HepG2 (cell line): ENCODE measurements around the gene SSBP4. TPM values are rescaled to one million over a fixed set of nuclear protein-coding genes. Genes with fewer than 3 reads are reported as not detected.

Source experiments
- DMTF1 ChIP-seq: sonication (generic); formaldehyde crosslinking; IDR thresholded peaks from 2 replicates; pipeline ENCODE4 v1.4.0; 2020; ENCODE audit warnings: mild to moderate bottlenecking, missing genetic modification reagents
- GMEB1 ChIP-seq: sonication (generic); formaldehyde crosslinking; IDR thresholded peaks from 2 replicates; pipeline ENCODE4 v1.5.1; 2020; ENCODE audit warnings: missing genetic modification reagents, mild to moderate bottlenecking, borderline replicate concordance
- HBP1 ChIP-seq: IDR thresholded peaks from 2 replicates; pipeline ENCODE4 v1.6.1; 2016; ENCODE audit warnings: low read depth, control low read depth
- MXD3 ChIP-seq: IDR thresholded peaks from 2 replicates; pipeline ENCODE4 v1.6.1; 2016; ENCODE audit warnings: mild to moderate bottlenecking, missing biosample characterization, missing genetic modification reagents
- MYC ChIP-seq: sonication (generic); formaldehyde crosslinking; IDR thresholded peaks from 2 replicates; pipeline ENCODE4 v1.9.0; 2021; ENCODE audit warnings: missing genetic modification reagents, borderline replicate concordance
- NR3C1 ChIP-seq: sonication (generic); formaldehyde crosslinking; IDR thresholded peaks from 2 replicates; pipeline ENCODE4 v1.4.0; 2020; ENCODE audit warnings: missing genetic modification reagents
- SMAD3 ChIP-seq: sonication (generic); formaldehyde crosslinking; IDR thresholded peaks from 2 replicates; pipeline ENCODE4 v1.4.0; 2020; ENCODE audit warnings: missing genetic modification reagents
- STAG1 ChIP-seq: sonication (generic); formaldehyde crosslinking; IDR thresholded peaks from 2 replicates; pipeline ENCODE4 v1.4.0; 2020; ENCODE audit warnings: missing genetic modification reagents
- TBX2 ChIP-seq: sonication (generic); formaldehyde crosslinking; IDR thresholded peaks from 2 replicates; pipeline ENCODE4 v1.5.0; 2020; ENCODE audit warnings: missing genetic modification reagents, mild to moderate bottlenecking, borderline replicate concordance
- UBTF ChIP-seq: sonication (generic); formaldehyde crosslinking; IDR thresholded peaks from 2 replicates; pipeline ENCODE4 v1.4.0; 2020; ENCODE audit warnings: mild to moderate bottlenecking, missing genetic modification reagents
- ZNF138 ChIP-seq: sonication (generic); formaldehyde crosslinking; IDR thresholded peaks from 2 replicates; pipeline ENCODE4 v1.5.0; 2020; ENCODE audit warnings: mild to moderate bottlenecking, low read depth, missing genetic modification reagents
- ZNF3 ChIP-seq: IDR thresholded peaks from 2 replicates; pipeline ENCODE4 v1.7.0; 2017; ENCODE audit warnings: inconsistent platforms
- ZNF496 ChIP-seq: sonication (generic); formaldehyde crosslinking; IDR thresholded peaks from 2 replicates; pipeline ENCODE4 v1.8.1; 2023; ENCODE audit warnings: mild to moderate bottlenecking, moderate library complexity, missing genetic modification reagents; ENCODE audit not compliant: insufficient replicate concordance
- ZNF574 ChIP-seq: sonication (generic); formaldehyde crosslinking; IDR thresholded peaks from 2 replicates; pipeline ENCODE4 v1.4.0; 2020; ENCODE audit warnings: missing genetic modification reagents
- ZNF619 ChIP-seq: sonication (generic); formaldehyde crosslinking; IDR thresholded peaks from 2 replicates; pipeline ENCODE4 v1.4.0; 2020; ENCODE audit warnings: mild to moderate bottlenecking, missing genetic modification reagents
- ZNF879 ChIP-seq: sonication (generic); formaldehyde crosslinking; IDR thresholded peaks from 2 replicates; pipeline ENCODE4 v1.8.1; 2023; ENCODE audit warnings: missing genetic modification reagents
- polyA plus RNA-seq, 8 experiments: library from polyadenylated mRNA; depleted of rRNA in 3 of 8; stranded (reverse) in 7 of 8; unstranded in 1 of 8; fragments of >200 nt; fragmentation: Illumina TruSeq in 4 of 8; extraction: Trizol in 4 of 8; gene quantifications; 2 replicates each; pipeline versions ENCODE4 v1.2.1 to v1.2.3, GENCODE V29; 2011 to 2016; ENCODE audit warnings: low read depth in 4 of 8, missing spikeins in 1 of 8, mixed read lengths in 1 of 8; ENCODE audit not compliant: insufficient read depth in 1 of 8
- total RNA-seq, 5 experiments: library from RNA; depleted of rRNA; stranded (reverse); fragments of >200 nt; fragmentation: Illumina TruSeq; extraction: Trizol; gene quantifications; 2 replicates each; pipeline ENCODE4 v1.2.3, GENCODE V29; 2016; ENCODE audit warnings: low read depth in 1 of 5

Gene SSBP4
- total and polyA plus RNA-seq, 2 of the 13 experiments (the other 11 are each of a cell fraction or from before 2014, with no cell fraction given): 20.8 to 39.5 TPM

GRCh38 chr19:18373892-18374629 lies 45.1 kb upstream of the SSBP4 start (continued):
- 0 out of 2 replicates have a peak, but pooled peaks have one; percentile 50 for TF ChIP-seq GMEB1 (CRISPR knock-in tag)
- TF ChIP-seq SMAD3 (CRISPR knock-in tag): peak; percentile 34; the same call in 1 of the 2 replicates
- peak; percentile 76 for TF ChIP-seq ZNF574
- TF ChIP-seq STAG1 (CRISPR knock-in tag): no peak
- peak; percentile 26; the same call in 1 of the 2 replicates for TF ChIP-seq UBTF (CRISPR knock-in tag)
- no peak for TF ChIP-seq ZNF496 (CRISPR knock-in tag)
- no peak for TF ChIP-seq ZNF138
- TF ChIP-seq MXD3 (CRISPR knock-in tag): peak; percentile 44; the same call in 1 of the 2 replicates
- TF ChIP-seq NR3C1 (CRISPR knock-in tag): no peak
- no peak for TF ChIP-seq ZNF879 (CRISPR knock-in tag)
- no peak for TF ChIP-seq ZNF619 (CRISPR knock-in tag)
- TF ChIP-seq HBP1 (CRISPR knock-in tag): peak; percentile 68; the same call in 1 of the 2 replicates
- TF ChIP-seq ZNF3 (CRISPR knock-in tag): peak; percentile 15; the same call in 1 of the 2 replicates
- peak; percentile 92 for TF ChIP-seq TBX2 (CRISPR knock-in tag)
- TF ChIP-seq MYC (CRISPR knock-in tag): peak; percentile 92
- no peak for TF ChIP-seq DMTF1 (CRISPR knock-in tag)
